ENCODE measurements around the gene GPR142.

Gene GPR142, protein sequence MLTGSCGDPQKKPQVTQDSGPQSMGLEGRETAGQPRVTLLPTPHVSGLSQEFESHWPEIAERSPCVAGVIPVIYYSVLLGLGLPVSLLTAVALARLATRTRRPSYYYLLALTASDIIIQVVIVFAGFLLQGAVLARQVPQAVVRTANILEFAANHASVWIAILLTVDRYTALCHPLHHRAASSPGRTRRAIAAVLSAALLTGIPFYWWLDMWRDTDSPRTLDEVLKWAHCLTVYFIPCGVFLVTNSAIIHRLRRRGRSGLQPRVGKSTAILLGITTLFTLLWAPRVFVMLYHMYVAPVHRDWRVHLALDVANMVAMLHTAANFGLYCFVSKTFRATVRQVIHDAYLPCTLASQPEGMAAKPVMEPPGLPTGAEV

DNA sequence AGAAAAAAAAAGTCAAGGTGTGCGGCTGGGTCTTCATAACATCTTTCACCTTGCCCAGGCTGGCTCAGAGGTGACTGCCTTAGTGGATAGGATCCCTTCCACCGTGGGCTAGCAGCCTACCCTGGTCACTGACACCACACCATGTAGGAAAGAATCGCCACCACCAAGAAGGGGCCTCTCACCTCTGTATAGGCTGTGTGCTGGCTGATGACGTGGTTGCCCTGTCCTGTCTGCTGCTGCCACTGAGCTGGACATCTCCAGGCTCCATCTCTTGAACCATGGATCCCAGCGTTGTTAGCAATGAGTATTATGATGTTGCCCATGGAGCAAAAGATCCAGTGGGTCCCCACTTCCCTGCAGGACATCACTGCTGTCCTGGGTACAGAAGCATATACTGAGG lies at the start of gene GPR142:
TSS of gene GPR142 (plus strand) at position 301 of the 400 bp plus-strand sequence. CDS start 2,035 bp downstream, outside the sequence.
- TF ChIP-seq, protein P1, sequence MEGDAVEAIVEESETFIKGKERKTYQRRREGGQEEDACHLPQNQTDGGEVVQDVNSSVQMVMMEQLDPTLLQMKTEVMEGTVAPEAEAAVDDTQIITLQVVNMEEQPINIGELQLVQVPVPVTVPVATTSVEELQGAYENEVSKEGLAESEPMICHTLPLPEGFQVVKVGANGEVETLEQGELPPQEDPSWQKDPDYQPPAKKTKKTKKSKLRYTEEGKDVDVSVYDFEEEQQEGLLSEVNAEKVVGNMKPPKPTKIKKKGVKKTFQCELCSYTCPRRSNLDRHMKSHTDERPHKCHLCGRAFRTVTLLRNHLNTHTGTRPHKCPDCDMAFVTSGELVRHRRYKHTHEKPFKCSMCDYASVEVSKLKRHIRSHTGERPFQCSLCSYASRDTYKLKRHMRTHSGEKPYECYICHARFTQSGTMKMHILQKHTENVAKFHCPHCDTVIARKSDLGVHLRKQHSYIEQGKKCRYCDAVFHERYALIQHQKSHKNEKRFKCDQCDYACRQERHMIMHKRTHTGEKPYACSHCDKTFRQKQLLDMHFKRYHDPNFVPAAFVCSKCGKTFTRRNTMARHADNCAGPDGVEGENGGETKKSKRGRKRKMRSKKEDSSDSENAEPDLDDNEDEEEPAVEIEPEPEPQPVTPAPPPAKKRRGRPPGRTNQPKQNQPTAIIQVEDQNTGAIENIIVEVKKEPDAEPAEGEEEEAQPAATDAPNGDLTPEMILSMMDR (IDR thresholded peaks at IDR 0.05; ENCODE audit: low read depth, low read length) = no peak

DNA sequence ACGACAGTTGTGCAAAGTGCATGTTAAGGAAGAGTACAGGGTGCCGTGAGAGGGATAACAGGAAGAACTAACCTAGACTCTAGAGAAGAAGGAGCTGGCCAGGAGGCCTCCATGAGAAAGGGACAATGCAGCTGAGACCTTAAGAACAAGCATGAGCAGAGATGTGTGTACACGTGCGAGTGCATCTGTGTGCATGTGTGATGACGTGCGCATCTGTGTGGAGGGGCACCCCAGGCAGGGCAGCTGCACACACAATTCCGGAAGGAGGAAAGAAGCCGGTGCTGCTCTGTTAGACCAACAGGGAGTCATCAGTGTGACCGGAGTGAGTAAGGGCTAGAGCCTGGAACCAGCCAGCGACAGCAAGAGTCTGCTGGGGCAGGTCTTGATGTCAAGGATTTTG lies 48.9 kb upstream of the GPR142 start:
- DNase-seq (ENCODE audit: extremely low read depth, low read depth) = no peak
- TF ChIP-seq, protein P1 (IDR thresholded peaks at IDR 0.05; ENCODE audit: low read depth, low read length) = no peak

More for the DNA sequence above, at the start of gene GPR142:
- DNase-seq (ENCODE audit: extremely low read depth, low read depth) = no peak

DNA sequence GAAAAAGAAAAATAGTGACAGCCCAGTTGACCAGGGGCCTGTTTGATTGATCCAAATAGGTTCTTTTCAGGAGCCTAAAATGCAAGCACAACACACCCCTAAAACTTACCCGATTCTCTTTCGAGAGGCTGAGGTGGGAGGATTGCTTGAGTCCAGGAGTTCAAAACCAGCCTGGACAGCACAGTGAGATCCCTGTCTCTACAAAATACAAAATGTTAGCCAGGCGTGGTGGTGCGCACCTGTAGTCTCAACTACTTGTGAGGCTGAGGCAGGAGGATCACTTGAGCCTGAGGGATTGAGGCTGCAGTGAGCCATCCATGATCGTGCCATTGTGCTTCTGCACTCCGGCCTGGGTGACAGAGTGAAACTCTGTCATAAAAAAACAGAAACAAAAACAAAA lies 42.8 kb upstream of the GPR142 start:
- no peak for DNase-seq (ENCODE audit: extremely low read depth, low read depth)
- TF ChIP-seq, protein P1 (IDR thresholded peaks at IDR 0.05; ENCODE audit: low read depth, low read length) = no peak

DNA sequence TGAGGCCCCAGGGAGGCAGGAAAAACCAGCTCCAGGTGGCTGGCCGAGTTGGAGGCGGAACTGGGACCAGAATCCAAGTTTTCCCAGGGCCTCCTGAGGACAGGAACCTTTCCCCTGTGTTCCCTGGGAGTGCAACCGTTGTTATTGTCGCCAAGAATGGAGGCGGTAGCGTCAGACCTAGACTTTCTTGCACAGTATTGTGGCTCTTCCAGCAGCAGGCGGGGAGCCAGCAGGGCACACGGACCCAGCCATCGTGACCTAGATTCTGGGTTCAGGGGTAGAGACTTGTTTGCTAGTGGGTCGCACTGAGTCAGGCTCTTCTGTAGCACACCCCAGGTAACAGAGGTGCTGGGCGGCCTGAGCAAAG lies 41.9 kb upstream of the GPR142 start:
- TF ChIP-seq, protein P1 (IDR thresholded peaks at IDR 0.05; ENCODE audit: low read depth, low read length) = no peak
- no peak for DNase-seq (ENCODE audit: extremely low read depth, low read depth)

DNA sequence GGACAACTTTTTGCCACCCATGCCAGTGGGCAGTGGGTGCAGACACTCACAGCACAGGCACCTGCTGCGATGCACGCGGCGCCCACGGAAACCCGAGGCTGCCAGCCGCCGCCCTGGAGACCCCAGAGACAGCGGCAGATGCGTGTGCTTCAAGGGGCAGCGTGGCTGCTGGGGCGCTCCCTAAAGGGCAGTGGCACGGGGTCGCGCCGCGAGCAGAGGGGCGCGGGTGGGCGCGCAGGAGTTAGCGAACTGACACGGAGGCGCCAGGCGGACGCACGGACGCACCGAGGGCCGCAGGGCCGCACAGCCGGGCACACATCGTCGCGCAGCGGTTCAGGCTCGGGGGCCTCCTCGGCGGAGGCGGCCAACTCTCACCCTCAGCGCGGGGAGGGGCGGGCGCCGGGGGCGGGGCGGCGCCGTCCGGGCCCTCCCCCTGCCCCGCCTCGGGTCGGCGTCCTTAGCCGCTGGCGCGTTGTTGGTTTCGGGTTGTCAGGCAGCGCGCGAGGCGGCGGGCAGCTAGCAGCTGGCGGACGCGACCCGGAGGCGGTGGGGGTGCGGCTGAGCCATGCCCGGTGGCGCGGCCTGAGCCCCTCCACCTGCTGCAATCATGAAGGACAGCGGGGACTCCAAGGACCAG lies 41.4 kb upstream of the GPR142 start, which contains the start of gene KIF19:
TSS of gene KIF19 (plus strand) at position 484 of the 637 bp plus-strand sequence. CDS start at position 608, 124 bp downstream.
- no peak for DNase-seq (ENCODE audit: extremely low read depth, low read depth)
- TF ChIP-seq, protein P1 (IDR thresholded peaks at IDR 0.05; ENCODE audit: low read depth, low read length) = no peak

DNA sequence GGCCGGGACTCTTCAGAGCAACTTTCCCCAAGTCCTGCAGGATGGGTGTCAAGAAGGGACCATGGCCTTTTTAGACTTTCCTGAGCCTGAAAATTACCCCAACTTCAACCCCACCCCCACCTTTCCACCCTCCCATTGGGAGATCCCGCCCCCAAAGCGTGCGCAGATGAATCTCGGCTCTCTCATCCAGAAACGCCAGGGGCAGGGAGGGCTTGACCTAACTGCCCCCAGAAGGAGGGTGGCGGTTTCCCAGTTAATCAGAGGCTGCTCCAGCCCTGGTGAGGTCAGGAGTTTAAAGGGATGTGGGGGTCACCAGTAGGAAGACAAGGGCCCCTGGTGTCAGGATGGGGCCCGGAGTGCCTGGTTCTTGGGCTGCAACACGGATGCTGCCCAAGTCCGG lies 40.8 kb upstream of the GPR142 start:
- TF ChIP-seq, protein P1 (IDR thresholded peaks at IDR 0.05; ENCODE audit: low read depth, low read length) = no peak
- no peak for DNase-seq (ENCODE audit: extremely low read depth, low read depth)

DNA sequence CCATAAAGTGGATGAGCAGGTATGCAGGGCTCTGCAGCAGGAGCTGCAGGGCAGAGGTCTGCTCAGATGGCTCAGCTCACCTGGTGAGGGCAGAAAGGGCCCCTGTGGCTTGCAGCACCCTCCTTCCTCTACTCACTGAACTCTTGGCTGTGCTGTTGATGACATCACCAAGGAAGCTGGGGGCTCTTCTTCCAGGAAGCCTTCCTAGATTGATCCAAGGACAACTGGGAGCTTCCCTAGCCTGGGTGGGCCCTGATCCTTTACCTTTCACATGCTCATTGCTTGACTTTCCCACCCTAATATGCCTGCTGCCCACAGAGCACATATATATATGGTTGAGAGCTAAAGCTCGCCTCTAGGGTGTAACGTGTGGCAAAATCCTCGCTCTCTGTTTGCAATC lies 38.8 kb upstream of the GPR142 start:
- no peak for DNase-seq (ENCODE audit: extremely low read depth, low read depth)
- TF ChIP-seq, protein P1 (IDR thresholded peaks at IDR 0.05; ENCODE audit: low read depth, low read length) = no peak

All from AG09319 (cell line).